Medulla oblongata (tissue), 1 donor: Measurements from ENCODE around the gene MCUB.
"Not testable (repeated sequence)": the region's sequence is repeated elsewhere in the genome, so short reads cannot be mapped to it uniquely, and the experiment has no call there.

Experiments
- DNase-seq: peaks from one replicate; pipeline ENCODE4 v3.0.0-alpha.2; 2015; ENCODE audit errors: extremely low spot score

MCUB gene, protein sequence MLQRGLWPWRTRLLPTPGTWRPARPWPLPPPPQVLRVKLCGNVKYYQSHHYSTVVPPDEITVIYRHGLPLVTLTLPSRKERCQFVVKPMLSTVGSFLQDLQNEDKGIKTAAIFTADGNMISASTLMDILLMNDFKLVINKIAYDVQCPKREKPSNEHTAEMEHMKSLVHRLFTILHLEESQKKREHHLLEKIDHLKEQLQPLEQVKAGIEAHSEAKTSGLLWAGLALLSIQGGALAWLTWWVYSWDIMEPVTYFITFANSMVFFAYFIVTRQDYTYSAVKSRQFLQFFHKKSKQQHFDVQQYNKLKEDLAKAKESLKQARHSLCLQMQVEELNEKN

DNA sequence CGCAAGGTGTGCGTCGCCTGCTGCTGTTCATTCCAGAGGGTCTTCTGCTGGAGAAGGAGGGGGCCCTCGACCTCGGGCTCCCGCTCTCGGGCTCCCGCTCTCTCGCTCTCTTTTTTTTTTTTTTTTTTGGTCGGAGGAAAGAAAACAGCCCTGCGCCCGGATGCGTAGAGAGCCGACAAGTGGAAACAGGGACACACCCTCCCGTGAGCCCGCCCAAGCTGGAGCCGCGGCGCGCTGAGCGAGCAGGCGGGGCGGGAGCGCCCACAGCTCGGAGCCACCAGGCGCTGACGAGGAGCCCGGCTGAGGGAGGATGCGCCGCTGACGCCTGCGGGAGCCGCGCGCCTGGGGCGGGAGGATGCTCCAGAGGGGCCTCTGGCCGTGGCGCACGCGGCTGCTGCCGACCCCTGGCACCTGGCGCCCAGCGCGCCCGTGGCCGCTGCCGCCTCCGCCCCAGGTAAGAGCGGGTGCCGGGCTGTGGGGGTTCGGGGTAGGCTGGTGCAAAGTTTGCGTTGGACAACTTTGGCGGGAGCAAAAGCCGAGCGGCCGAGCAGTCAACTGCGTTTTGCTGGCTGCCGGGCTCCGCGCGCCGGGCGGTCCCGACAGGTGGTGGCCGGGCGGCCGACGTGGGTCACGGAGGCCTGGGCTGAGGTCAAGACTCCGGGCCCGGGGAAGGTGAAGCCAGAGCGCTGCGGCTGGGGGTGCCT lies at the start of gene MCUB:
MCUB (plus strand) TSS at position 264 of the 704 bp plus-strand sequence; CDS start at position 356, 92 bp downstream.
- peak; percentile 57 for DNase-seq

DNA sequence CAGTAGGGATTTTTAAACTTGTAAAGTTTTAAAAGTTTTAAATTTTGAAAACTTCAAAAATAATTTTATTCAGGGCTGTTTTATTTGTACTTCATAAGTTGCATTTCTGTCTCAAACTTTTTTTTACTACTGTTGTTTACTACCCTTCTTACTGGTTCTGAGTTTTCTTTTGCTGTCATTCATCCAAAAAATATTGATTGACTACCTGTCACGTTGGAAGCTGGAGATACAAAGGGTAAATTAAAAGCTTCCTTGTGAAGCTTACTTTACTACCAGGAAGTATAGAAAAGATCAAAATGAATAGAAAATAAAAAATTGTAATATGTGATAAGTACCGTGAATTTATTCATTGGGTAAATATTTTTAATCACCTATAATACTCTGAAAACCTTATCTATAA lies 49.4 kb upstream of the MCUB start:
- no peak for DNase-seq

DNA sequence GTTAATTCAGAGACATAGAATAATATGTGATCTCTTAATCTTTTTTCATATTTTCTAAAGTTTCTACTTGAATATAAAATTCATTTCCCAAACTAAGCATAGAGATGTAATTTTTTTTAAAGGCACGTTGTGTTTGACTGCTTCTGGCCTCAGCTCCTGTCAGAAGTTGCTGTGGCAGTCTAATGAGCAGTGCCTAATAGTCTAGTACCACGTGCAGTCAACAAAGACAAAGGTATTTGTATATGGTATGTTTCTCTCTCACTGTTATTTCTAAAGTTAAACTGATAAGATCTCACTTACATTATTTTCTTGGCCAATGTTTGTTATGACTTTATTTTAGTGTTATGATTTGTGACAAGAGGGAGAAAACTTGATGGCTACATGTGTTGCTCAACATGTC lies 48.6 kb upstream of the MCUB start:
- no peak for DNase-seq

DNA sequence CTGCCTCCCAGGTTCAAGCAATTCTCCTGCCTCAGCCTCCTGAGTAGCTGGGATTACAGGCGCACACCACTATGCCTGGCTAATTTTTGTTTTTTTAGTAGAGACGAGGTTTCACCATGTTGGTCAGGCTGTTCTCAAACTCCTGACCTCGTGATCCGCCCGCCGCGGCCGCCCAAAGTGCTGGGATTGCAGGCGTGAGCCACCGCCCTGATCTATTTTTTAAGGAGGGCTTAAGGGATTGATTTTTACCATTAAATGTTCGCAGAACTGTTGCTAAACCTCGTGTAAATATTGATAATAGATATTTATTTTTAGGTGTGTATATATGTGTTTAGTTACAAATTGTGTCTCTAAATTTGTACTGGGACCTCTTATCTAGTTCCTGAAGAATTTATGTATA lies 46.7 kb upstream of the MCUB start:
- DNase-seq, result not testable (repeated sequence)

DNA sequence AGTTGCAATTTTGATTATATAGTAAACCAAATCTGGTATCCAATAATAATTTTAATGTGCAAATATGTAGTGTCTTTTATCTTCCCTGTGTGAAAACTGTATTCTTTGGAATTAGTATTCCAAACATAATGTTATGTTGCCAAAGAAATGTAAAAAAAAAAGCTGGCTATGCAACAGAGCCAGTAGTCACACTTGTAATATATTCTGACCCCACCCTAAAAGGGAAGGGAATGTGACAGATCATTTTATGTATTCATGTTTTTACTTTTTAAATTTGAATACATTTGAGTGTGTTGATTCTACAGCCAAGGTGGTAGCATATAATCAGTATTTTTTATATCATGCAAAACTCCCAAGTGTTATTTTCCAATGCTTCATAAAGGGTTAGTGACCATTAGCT lies 27.9 kb upstream of the MCUB start:
- no peak for DNase-seq

DNA sequence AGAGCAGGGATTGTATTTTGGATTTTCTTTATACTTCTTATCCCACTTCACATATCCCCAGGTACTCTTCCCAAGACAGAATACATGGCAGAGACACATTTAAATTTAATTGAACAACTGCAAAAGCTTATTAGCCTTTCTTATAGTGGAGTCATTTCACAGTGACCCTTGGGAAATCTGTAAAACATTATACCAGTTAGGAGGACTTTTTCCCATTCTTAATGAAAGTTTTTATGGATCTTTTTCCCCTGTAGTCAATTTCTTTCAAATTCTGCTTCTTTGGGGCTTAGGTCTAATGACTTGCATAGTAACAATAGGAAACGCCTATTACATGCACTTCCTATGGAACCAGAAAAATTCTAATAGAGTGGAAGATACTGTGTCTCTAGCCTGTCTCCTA lies 14.6 kb upstream of the MCUB start:
- DNase-seq, result no peak

DNA sequence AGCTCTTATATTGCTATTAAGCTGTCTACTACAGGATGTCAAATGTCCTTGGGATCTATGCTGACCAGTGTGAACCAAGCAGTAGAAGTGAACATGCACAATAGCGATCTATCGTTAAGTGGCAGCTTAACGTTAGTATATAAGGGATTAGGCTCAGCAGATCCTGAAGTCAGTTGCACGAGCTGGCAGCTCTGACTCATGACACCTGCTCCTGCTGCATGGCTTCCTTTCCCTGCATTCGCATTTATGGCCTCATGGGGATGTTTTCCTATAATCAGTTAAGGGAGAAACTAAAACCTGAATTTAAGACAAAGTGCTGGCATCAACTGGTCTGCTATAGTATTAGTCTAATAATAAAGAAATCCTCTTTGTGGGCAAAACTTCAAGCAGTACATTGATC lies 12.7 kb upstream of the MCUB start:
- no peak for DNase-seq

DNA sequence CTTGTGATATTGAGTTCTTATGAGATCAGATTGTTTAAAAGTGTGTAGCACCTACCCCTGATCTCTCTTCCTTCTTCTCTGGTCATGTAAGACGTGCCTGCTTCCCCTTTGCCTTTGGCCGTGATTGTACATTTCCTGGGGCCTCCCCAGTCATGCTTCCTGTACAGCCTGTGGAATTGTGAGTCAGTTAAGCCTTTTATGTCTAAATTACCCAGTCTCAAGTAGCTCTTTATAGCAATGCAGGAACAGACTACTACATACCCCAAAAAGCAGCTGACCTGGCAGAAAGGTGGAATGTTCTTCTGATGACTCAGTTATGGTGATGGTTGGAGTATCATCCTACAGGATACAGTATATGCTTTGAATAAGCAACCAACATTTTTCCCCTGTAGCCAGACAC lies 11.4 kb upstream of the MCUB start:
- peak; percentile 32 for DNase-seq

DNA sequence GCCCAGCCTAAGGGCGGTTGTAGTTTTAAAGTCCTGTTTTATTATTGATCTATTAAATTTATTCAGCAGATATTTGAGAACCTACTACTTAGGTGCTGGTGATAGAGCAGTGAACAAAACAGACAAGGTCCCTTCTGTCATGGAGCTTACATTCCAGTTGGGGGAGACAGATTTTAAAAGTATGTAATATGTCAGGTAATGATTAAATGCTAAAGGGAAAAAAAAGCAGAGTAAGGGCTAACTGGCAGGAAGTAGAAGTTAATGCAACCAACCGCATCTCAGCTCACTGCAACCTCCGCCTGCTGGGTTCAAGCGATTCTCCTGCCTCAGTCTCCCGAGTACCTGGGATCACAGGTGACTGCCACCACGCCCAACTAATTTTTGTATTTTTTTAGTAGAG lies 7.8 kb upstream of the MCUB start:
- no peak for DNase-seq

DNA sequence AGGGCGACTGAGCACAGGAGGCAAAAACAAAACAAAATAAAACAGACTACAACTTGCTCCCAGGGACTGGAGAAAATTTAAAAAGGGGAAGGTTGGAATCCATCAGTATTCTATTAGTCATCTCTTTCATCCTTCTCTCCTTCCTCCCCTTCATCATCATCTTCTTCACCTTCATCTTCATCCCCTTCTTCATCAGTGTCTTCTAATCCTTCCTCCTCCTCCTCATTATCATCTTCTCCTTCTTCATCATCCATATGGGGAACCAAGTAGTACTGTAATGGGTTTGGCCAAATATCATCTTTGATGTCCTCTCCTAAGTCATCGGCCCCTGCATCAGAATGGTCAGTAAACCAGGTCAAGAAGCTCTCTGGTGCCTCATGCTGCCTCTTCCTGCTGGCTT lies 6.9 kb upstream of the MCUB start:
- no peak for DNase-seq

DNA sequence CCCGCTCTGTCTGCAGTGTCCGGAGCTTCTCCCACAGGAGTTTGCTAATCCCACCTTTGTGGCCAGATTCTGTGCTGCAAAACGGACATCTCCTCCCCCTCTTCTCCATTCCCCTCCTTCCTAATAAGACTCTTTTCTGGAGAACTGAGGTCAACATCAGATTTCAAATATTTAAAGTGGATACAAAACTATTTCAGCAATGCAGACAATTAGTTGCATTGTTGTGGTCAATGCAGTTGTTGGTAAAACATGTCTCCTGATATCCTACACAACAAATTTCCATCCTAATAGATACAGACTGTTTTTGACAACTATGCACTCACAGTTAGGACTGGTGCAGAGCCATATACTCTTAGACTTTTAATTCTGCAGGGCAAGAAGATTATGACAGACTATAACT lies 5.1 kb upstream of the MCUB start:
- no peak for DNase-seq

DNA sequence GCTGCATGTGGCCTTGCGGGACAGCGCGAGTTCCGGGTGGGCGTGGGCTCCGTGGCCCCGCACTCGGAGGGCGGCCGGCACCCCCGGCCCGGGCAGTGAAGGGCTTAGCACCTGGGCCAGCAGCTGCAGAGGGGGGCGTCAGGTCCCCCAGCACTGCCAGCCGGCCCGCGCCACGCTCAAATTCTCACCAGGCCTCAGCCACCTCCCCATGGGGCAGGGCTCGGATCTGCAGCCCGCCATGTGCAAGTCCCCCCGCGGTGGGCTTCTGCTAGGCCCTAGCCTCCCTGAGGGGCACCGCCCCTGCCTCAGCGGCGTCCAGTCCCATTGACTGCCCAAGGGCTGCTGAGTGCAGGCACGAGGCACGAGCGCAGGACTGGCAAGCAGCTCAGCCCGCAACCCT lies 2.6 kb upstream of the MCUB start:
- no peak for DNase-seq

DNA sequence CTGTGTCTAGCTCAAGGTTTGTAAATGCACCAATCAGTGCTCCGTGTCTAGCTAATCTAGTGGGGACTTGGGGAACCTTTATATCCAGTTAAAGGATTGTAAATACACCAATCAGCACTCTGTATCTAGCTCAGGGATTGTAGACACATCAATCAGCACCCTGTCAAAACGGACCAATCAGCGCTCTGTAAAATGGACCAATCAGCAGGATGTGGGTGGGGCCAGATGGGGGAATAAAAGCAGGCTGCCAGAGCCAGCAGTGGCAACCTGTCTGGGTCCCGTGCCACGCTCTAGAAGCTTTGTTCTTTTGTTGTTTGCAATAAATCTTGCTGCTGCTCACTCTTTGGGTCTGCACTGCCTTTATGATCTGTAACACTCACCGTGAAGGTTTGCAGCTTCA lies 2.0 kb upstream of the MCUB start:
- DNase-seq, result not testable (repeated sequence)

DNA sequence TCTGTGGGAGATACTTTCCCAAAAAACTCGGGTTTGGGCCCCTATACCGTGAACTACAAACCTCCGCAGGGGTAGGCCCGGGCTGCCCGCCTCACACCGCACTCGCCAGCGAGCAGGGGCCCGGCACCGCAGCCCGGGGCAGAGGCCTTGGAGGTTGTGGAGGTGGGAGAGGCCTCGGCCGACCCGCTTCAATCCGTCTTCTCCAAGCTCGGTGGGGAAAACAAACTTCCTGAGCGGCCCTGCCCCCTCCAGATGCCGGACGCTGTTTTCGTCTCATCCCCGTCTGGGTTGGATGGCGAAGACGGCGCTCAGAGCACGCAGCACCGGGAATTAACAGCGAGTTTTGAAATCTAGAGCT lies 442 bp upstream of the MCUB start:
- DNase-seq, result no peak

DNA sequence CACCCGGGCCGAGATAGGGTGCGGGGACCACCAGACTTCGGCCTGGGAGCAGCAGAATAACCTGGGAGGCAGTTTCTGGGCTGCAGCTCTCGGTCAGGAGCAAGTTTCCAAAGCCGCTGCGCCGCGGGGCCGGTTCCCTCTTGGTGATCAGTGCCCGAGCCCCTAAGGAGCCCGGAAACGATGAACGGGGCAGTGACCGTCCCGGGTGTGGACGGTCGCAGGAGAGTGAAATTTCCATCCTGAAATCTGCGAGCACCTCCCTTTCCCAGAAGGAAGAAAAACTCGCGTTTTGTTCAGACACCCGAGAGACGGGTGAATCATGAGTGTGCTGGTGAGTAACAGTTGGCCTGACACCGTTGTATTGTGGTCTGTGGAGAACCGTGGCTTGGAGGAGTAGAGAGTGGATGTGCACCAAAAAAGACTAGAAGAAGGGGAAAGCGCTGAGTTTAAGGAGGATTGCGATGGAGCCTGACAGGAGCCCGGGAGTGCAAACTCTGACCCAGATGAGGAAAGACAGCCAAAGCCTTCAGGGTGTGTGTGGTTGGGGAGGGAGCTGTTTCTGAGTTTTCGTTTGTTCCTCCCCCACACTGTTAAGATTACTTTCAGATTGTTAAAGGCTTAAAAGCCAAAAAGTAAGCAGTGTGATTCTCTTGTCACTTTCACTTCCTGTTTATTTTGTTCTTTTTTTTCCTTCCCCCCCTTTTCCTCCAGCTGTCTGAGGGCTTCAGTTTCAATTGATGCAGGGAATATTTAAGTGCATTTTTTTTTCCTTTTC lies 828 bp downstream of the MCUB start:
- peak; percentile 65 for DNase-seq

DNA sequence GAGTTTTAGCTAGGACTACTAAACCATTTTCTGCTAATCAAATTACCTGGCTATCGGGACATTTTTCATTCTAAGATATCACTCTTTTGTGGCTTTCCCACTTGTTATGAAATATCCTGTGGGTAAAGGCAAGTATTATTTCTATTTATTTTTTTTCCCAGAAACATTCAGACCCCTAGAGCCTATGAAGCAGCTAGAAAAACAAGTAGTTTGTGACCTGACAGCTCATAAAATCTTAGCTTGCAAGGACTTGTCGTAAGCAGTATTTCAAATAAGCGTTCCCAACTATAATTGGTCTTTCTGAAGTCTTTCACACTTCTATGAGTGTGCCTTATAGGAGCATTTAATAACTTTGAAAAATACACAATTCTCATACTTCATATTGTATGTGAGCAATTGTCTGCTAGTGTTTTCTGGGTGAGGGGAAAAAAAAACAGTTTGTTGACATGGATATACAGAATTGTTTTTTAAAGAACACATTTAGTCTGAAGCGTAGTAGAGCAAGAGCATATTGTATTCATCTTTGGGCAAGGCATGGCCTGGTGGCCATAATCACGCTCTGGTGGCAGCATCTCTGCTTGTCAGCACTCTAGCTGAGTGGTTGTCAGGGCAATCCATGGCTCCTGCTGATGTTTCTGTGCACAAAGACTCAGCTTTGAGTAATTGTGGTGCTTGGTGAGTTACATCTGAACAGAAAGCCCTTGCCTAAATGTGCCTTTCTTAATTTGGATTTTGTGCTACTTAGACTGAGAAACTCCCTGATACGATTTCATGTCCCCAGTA lies 2.6 kb downstream of the MCUB start:
- DNase-seq, result peak; percentile 37

DNA sequence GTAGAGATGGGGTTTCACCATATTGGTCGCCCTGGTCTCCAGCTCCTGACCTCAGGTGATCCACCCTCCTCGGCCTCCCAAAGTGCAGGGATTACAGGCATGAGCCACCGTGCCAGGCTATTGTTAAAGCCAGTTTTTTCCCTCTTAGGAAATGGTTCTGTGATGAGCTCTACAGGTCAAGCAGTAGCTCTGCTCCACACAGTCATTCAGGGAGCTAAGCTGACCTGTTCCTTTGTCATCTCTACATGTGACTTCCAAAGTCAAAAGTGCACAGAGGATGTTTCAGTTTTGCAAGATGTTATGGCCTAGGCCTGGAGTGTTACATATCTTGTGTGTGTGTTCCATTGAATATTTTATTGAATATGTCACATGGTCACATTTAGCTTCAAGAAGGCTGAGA lies 11.4 kb downstream of the MCUB start:
- no peak for DNase-seq

DNA sequence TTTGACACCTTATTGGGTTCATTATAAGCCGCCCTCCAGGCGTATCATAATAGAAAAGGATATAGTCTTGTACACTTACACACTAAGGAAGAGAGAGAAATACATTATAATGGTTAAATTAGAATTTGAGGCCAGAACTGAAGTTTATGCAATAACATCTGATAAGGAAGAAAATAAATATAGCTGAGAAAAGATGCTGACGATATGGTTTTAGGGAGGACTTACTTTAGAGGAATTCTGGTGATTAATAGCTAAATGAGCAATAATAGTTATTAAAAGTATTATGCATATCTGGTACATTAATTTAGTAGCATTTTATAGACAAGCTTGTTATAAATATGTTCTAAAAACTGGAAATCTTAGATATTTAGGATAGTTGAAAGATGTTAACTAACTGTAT lies 12.1 kb downstream of the MCUB start:
- no peak for DNase-seq

DNA sequence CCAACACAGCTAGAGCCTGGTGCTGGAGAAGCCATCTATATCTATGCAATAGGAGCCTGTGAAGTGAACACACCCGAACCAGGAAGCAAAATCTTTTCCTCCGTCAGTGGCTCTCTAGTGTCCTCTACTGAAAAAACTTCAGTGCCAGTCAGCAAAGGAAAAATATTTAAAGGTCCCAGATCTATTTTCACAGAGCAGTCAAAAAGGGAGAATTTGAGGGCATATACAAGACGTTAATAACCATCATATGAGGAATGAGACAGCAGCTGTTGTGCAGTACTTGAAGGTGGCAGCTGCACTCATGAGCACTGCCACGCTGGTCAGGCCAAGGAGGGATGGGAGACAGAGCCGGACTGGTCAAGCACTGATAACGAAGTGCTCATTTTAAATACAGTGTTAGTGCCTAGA lies 14.4 kb downstream of the MCUB start:
- DNase-seq, result no peak

DNA sequence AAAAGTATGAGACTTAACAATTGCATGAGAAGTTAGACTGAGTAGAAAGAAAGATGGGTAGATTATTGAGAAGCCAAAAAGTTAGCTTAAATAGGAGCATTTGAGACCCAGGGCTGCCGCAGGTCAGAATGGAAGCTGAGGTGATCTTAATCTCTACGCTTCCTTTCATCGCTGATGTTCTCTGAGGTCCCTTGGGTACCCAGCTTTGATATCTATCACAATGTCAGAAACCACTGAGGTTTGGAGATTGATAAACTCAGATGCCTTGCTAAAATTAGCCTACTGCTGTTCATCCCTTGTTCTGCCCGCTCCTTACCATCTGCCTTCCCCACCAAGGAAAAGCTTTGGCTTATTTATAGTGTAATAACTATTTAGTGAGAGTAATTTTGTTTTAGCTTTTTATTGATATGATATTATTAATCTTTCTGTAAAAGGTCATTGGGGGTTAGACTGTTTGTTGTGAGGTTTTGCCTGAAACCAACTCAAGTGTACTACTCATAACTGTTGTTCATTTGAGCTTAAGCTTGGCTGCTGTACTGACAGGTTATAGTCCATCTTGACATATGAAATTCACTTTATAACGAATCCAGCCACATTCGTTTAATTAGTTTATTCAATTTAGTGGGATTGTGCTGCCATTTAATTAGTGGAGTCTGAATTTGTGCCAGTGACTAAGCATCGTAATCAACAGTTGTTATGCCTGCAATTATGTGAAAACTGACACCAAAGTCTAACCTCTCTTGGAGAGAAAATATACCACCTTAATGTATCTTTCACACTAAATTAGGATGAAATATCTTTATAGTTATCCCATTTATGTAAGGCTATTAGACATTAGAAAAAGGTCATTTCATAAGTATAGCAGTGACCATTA lies 15.1 kb downstream of the MCUB start:
- no peak for DNase-seq

DNA sequence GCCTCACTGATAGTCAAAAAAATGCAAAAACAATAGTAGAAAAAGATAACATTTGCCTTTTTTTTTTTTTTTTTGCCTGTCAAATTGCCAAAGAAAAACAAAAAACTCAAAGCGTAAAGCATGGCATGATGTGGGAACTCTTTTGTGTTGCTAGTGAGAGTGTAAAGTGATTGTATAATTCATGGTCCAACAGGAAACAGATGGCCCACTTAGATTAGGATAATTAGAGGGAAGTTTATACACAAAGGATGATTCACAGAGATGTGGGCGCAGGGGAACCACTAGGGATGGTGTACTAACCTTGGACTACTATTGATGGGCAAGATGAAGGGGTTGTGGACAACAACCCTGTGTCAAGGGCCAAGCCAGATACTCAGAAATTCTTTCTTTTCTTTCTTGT lies 16.4 kb downstream of the MCUB start:
- no peak for DNase-seq
